Right lobe of liver (tissue), 6 donors: ENCODE results near the gene TUFT1. TPM values are rescaled to one million over a fixed set of nuclear protein-coding genes. Genes with fewer than 3 reads are reported as not detected.

ENCODE experiments used
- ATAC-seq, 4 donors: fragments of 200-7000 bp; cut with Tn5 transposase; one replicate each; pipeline ENCODE4 v1.9.1; 2020; ENCODE audit warnings: mild to moderate bottlenecking in 4 of 4, moderate library complexity in 4 of 4
- DNase-seq, 3 donors: peaks; one replicate each; pipeline ENCODE4 v3.0.0-alpha.2; 2020
- H3K27ac ChIP-seq, 3 donors: fragments of 200-600 bp; one replicate each; pipeline ENCODE4 v1.8.0; 2022
- H3K27me3 ChIP-seq, 2 donors: fragments of 200-600 bp; one replicate each; pipeline ENCODE4 v1.8.0; 2022
- H3K36me3 ChIP-seq, 4 donors: fragments of 200-600 bp; sonication (generic) in 1 of 4; one replicate each; pipeline versions ENCODE4 v1.5.1 to v1.8.0; 2017 to 2022; ENCODE audit warnings: control low read depth in 1 of 4
- H3K4me1 ChIP-seq, 4 donors: fragments of 200-600 bp; sonication (generic) in 1 of 4; one replicate each; pipeline versions ENCODE4 v1.5.1 to v1.8.0; 2017 to 2022; ENCODE audit warnings: control low read depth in 1 of 4
- H3K4me3 ChIP-seq, 3 donors: fragments of 200-600 bp; one replicate each; pipeline ENCODE4 v1.8.0; 2022
- H3K9me3 ChIP-seq, 4 donors: fragments of 200-600 bp; sonication (generic) in 1 of 4; one replicate each; pipeline versions ENCODE4 v1.5.1 to v1.8.0; 2017 to 2022; ENCODE audit warnings: control low read depth in 1 of 4
- CTCF ChIP-seq, 4 donors: fragments of 200-600 bp in 3 of 4; fragments of 450-650 bp in 1 of 4; IDR thresholded peaks; one replicate each; pipeline versions ENCODE4 v1.5.1 to v1.8.0; 2016 to 2022; ENCODE audit warnings: antibody characterized with exemption in 4 of 4, mild to moderate bottlenecking in 2 of 4
- POLR2A ChIP-seq: fragments of 450-650 bp; IDR thresholded peaks from one replicate; pipeline ENCODE4 v1.6.1; 2017; ENCODE audit warnings: antibody characterized with exemption, mild to moderate bottlenecking
- WGBS: methylation state at CpG from one replicate; pipeline ENCODE4 v1.1.6; 2018; ENCODE audit warnings: low coverage, low lambda C conversion rate; ENCODE audit not compliant: insufficient coverage; ENCODE audit errors: missing lambda C conversion rate; 5-methylcytosine and 5-hydroxymethylcytosine counted together
- intact Hi-C, 2 donors: fragments of 100-400 bp; cut with DNase I; formaldehyde crosslinking; loops; one replicate each; pipeline versions ENCODE4 v1.11.2 to v1.14.1; 2022
- total RNA-seq, 6 experiments: library from RNA; depleted of rRNA in 2 of 6; stranded (reverse); fragments of >200 nt in 2 of 6; fragmentation: NEBNext Ultra II Directional in 3 of 6; extraction: Animal tissue kit (Norgen Biotek cat#: 25700) in 3 of 6; gene quantifications; one replicate each; pipeline versions ENCODE4 v1.1.0 to v1.2.4, GENCODE V29; 2016 to 2023
- donor health status: DM: no; HTN: yes; CAD: no.
- donor health status: DM: no; HTN: no; CAD: no.
- donor health status: DM: no; HTN: no; CAD: no.
- donor health status: DM: no; HTN: yes; CAD: no.
- donor health status: DM: no; HTN: yes; CAD: no.

TUFT1 gene
- total RNA-seq, 6 experiments from 2014 or later: 1.6 to 8.0 (median 3.1) TPM

GRCh38 chr1:151578941-151579340, 38.8 kb downstream of the TUFT1 start:
- Histone ChIP-seq H3K9me3 (no peaks in the 10 kb centered on the region), H3K27ac (no peak overlapping the region), H3K4me3 (no peak overlapping the region), H3K36me3 (peaks cover 0 to 3% (median 0%) of the 10 kb centered on the region in 4 donors), H3K4me1 (no peaks in the 10 kb centered on the region), H3K27me3 (no peaks in the 10 kb centered on the region)
- intact Hi-C loops: no loop called here
- ATAC-seq (no peak), DNase-seq (no peak)
- no peak for TF ChIP-seq POLR2A
- no peak for TF ChIP-seq CTCF (IDR thresholded peaks at IDR 0.05)
- WGBS: 100% methylated on average over 1 of the region's 1 CpG

- TF ChIP-seq CTCF (IDR thresholded peaks at IDR 0.05) (no peak), POLR2A (no peak)
- Histone ChIP-seq H3K4me3 (no peak overlapping the region), H3K4me1 (no peaks in the 10 kb centered on the region), H3K27ac (no peak overlapping the region), H3K9me3 (no peaks in the 10 kb centered on the region), H3K36me3 (peaks cover 0 to 3% (median 0%) of the 10 kb centered on the region in 4 donors), H3K27me3 (no peaks in the 10 kb centered on the region)
- WGBS: 73% methylated on average over 7 of the region's 8 CpGs
- intact Hi-C loops: loop anchor here in 1 of 2 donors (10.0 kb wide), 1 partner anchor 265 kb away; no protein-coding TSS in a partner anchor
- ATAC-seq (no peak), DNase-seq (no peak)
Measured at GRCh38 chr1:151579436-151580225, 39.5 kb downstream of the TUFT1 start.

GRCh38 chr1:151581451-151581850, 41.3 kb downstream of the TUFT1 start:
- DNase-seq (no peak), ATAC-seq (no peak)
- no peak overlapping the region for H3K4me3 ChIP-seq
- H3K4me1 ChIP-seq: no peaks in the 10 kb centered on the region
- H3K9me3 ChIP-seq: no peaks in the 10 kb centered on the region
- TF ChIP-seq CTCF (IDR thresholded peaks at IDR 0.05) (no peak), POLR2A (no peak)
- WGBS: 83% methylated on average over 4 of the region's 5 CpGs
- peaks cover 0 to 3% (median 0%) of the 10 kb centered on the region in 4 donors for H3K36me3 ChIP-seq
- no peaks in the 10 kb centered on the region for H3K27me3 ChIP-seq
- H3K27ac ChIP-seq: no peak overlapping the region
- intact Hi-C loops: loop anchor here in 1 of 2 donors (10.0 kb wide), 1 partner anchor 263 kb away; no protein-coding TSS in a partner anchor

- Histone ChIP-seq H3K4me1 (no peaks in the 10 kb centered on the region), H3K4me3 (no peak overlapping the region), H3K9me3 (no peaks in the 10 kb centered on the region), H3K27ac (no peak overlapping the region), H3K36me3 (peaks cover 0 to 3% (median 0%) of the 10 kb centered on the region in 4 donors), H3K27me3 (no peaks in the 10 kb centered on the region)
- intact Hi-C loops: loop anchor here in 1 of 2 donors (10.0 kb wide), 1 partner anchor 263 kb away; no protein-coding TSS in a partner anchor
- WGBS: no CpG with 5 or more reads among the region's 1 CpG
- TF ChIP-seq POLR2A: no peak
- no peak for TF ChIP-seq CTCF (IDR thresholded peaks at IDR 0.05)
- DNase-seq: no peak
- no peak for ATAC-seq
Measured at GRCh38 chr1:151581921-151582320, 41.8 kb downstream of the TUFT1 start.
